Measurements from ENCODE around the gene ESX1.
"Not testable (repeated sequence)": the region's sequence is repeated elsewhere in the genome, so short reads cannot be mapped to it uniquely, and the experiment has no call there.

ESX1 gene

GRCh38 chrX:104254442-104255115 lies at the start of gene ESX1:
Gene ESX1, minus strand, starts transcription at chrX:104254933. Its CDS starts 84 bp downstream, at chrX:104254849.
- DNase-seq (ENCODE audit: low read depth in 2 of 2) = no peak

GRCh38 chrX:104295636-104296035 lies 40.9 kb upstream of the ESX1 start:
- DNase-seq (ENCODE audit: low read depth in 2 of 2) = no peak

GRCh38 chrX:104288961-104289360 lies 34.2 kb upstream of the ESX1 start:
- DNase-seq (ENCODE audit: low read depth in 2 of 2) = no peak

GRCh38 chrX:104288269-104288668 lies 33.5 kb upstream of the ESX1 start:
- no peak for DNase-seq (ENCODE audit: low read depth in 2 of 2)

GRCh38 chrX:104285201-104285600 lies 30.5 kb upstream of the ESX1 start:
- no peak for DNase-seq (ENCODE audit: low read depth in 2 of 2)

GRCh38 chrX:104284507-104284906 lies 29.8 kb upstream of the ESX1 start:
- DNase-seq (ENCODE audit: low read depth in 2 of 2) = no peak

GRCh38 chrX:104282166-104282725 lies 27.5 kb upstream of the ESX1 start:
- DNase-seq (ENCODE audit: low read depth in 2 of 2) = no peak

- no peak for DNase-seq (ENCODE audit: low read depth in 2 of 2)
Measured at GRCh38 chrX:104281564-104281963, 26.8 kb upstream of the ESX1 start.

GRCh38 chrX:104280609-104281008 lies 25.9 kb upstream of the ESX1 start:
- DNase-seq (ENCODE audit: low read depth in 2 of 2) = no peak

GRCh38 chrX:104270916-104271512 lies 16.3 kb upstream of the ESX1 start:
- no peak for DNase-seq (ENCODE audit: low read depth in 2 of 2)

- no peak for DNase-seq (ENCODE audit: low read depth in 2 of 2)
Measured at GRCh38 chrX:104270212-104270611, 15.5 kb upstream of the ESX1 start.

- DNase-seq (ENCODE audit: low read depth in 2 of 2) = no peak
Measured at GRCh38 chrX:104255465-104255864, 732 bp upstream of the ESX1 start.

GRCh38 chrX:104253567-104254441 lies 929 bp downstream of the ESX1 start:
- no peak for DNase-seq (ENCODE audit: low read depth in 2 of 2)

- no peak for DNase-seq (ENCODE audit: low read depth in 2 of 2)
Measured at GRCh38 chrX:104250470-104250869, 4.3 kb downstream of the ESX1 start.

- DNase-seq (ENCODE audit: low read depth in 2 of 2) = not testable (repeated sequence)
Measured at GRCh38 chrX:104230060-104230459, 24.7 kb downstream of the ESX1 start.

GRCh38 chrX:104211187-104211586 lies 43.5 kb downstream of the ESX1 start:
- DNase-seq (ENCODE audit: low read depth in 2 of 2) = no peak

GRCh38 chrX:104205548-104205947 lies 49.2 kb downstream of the ESX1 start:
- DNase-seq (ENCODE audit: low read depth in 2 of 2) = no peak

All from activated CD8-positive, alpha-beta memory T cell treated with anti-CD3 and anti-CD28 coated beads for 4 hours (primary cell).